ENCODE results near the gene HSPB9.

Gene HSPB9, protein sequence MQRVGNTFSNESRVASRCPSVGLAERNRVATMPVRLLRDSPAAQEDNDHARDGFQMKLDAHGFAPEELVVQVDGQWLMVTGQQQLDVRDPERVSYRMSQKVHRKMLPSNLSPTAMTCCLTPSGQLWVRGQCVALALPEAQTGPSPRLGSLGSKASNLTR

GRCh38 chr17:42122371-42123303, at the start of gene HSPB9:
Gene HSPB9 (plus strand): TSS chr17:42122804. CDS start chr17:42122851, 47 bp downstream.
- no peak for DNase-seq

GRCh38 chr17:42075789-42076188, 46.8 kb upstream of the HSPB9 start:
- no peak for DNase-seq

DNA sequence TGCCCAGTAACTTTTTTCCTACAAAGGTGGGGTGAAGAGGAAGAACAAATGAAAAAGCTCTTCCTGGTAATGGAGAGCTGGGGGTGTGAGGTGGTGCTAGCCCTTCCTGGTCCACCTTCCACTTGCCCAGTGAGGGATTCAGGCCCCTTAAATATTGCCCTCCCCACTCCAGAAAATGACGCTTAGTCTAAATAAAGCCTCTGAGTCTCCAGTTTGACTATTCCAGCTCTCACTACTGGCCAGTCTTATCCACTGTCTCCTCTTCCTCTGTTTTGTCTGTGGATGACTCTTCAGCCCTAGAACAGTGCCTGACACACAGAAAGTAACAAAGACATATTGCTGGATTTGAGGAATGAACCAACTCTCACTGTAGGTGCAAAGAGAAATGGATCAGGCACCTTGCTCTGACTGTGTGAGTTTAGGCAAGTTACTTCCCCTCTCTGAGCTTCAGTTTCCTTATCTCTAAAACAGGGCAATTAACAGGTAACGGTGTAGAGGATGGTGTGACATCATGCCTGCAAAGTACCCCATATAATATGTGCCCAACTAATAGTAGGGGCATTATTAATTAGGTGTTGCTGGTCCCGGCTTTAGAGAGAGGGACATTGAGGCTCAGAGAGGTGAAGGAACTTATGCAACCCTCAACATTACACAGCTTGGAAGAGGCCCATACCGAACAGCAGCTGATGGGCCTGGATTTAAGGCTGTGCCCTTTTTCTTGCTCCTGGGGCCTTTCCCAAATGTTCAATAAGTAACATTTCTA, 45.6 kb upstream of the HSPB9 start:
- DNase-seq, result no peak

DNA sequence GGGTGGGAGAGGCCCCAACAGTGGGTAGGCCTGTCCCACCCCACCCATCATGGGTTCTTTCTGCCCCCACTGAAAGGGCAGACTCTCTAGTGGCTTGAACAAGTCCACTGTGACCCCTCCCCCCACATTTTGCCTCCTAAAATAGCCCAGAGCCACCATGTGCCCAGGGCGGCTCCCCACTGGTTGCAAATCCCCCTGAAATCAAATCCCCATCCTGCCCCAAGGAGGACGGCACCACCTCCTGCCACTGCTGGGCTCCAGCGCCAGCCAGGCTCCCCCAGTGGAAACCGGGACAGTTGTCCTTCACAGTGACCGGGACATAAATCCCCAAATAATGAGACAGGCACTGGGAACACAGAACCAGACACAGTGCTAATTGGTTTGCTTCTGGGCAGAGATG, 44.8 kb upstream of the HSPB9 start:
- no peak for DNase-seq

- DNase-seq, result no peak
Observed at GRCh38 chr17:42078396-42079043, 44.1 kb upstream of the HSPB9 start.

GRCh38 chr17:42079541-42079940, 43.1 kb upstream of the HSPB9 start:
- DNase-seq, result no peak

GRCh38 chr17:42081516-42082129, 41.0 kb upstream of the HSPB9 start:
- DNase-seq, result no peak

GRCh38 chr17:42087042-42087701, 35.4 kb upstream of the HSPB9 start:
- no peak for DNase-seq

GRCh38 chr17:42087736-42088705, 34.6 kb upstream of the HSPB9 start:
- no peak for DNase-seq

- DNase-seq, result no peak
Observed at GRCh38 chr17:42088736-42089135, 33.9 kb upstream of the HSPB9 start.

- no peak for DNase-seq
Observed at GRCh38 chr17:42090964-42091790, 31.4 kb upstream of the HSPB9 start.

- DNase-seq, result no peak
Observed at GRCh38 chr17:42092939-42093338, 29.7 kb upstream of the HSPB9 start.

GRCh38 chr17:42094375-42095069, 28.1 kb upstream of the HSPB9 start:
- DNase-seq, result no peak

DNA sequence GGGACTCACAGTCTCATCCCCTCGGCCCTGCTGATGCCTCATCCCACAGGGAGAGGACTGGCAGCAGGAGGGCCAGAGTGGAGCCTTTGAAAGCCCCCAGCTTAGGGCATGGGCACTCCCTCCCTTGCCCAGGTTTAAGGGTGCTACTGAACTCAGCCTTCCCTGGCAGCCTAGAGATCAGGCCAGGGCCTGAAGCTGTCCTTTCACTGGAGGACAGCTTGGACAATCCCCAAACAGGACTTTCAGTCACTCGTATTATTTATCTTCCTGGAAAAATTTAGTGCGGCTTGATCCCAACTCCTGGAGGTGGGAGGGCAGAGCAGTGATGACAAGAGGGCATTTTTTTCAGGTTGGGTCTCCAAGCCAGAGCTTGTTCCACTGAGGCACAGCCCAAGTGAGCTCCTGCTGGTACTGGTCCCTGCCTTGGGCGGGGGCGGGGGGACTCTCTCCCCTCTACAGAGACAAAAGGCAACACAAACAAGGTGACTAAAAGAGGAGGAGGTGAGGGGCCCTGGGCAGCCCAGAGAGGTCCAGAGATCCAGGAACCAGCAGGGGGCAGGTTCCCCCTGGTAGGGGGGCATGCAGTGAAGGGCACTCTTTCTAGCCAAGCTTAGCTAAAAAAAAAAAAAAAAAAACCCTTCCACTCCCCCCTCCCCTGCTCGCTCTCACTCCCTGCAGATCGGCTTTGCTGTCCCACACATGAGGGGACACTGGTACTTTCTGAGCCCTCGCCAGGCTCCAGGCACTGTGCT, 26.1 kb upstream of the HSPB9 start:
- no peak for DNase-seq

DNA sequence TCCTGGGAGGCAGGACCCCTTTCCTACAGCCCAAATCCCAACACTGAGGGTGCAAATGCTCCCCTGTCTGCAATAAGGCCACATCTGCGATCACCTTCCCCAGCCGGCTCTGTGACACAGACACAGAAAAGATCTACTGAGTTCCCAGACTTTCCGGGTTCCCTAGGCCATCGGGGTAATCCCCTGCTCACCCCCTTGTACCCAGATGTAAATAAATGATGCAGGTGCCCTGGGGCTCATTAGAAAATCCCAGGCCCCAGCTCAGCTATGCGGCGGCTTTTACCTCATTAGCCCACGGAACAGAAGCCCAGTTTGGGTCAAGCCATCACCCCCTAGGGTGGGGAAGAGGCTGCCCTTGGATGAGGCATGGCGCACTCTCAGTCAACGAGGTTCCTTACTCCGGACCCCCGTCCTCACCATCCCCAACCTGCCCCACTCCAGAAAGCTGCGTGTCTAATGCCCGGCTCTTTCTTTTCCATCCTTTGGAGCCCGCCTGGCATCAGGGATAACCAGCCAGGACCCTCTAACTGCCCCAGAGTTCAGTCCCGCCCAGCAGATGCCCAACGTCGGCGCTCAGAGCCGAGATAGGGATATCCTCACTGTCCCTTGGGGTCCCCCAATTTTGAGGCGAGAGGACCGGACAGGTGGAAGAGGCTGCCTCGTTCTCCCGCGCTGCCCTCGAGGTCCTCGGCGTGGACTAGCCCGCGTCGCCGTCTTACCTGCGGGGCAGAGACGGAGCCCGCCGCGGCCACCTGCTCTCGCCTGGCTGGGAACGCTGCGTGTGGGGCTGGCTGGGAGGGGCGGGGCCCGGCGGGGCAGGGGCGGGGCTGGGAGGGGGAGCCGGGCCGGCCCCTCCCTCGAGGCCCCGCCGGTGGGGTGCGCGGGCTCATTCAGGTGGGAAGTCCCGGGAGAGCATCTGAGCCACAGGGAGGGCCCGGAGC, 24.6 kb upstream of the HSPB9 start, which contains the start of gene ZNF385C:
ZNF385C (minus strand) TSS at position 783 of the 941 bp plus-strand sequence. CDS start 35,417 bp downstream, outside the sequence.
- DNase-seq, result peak; percentile 24 to 61

DNA sequence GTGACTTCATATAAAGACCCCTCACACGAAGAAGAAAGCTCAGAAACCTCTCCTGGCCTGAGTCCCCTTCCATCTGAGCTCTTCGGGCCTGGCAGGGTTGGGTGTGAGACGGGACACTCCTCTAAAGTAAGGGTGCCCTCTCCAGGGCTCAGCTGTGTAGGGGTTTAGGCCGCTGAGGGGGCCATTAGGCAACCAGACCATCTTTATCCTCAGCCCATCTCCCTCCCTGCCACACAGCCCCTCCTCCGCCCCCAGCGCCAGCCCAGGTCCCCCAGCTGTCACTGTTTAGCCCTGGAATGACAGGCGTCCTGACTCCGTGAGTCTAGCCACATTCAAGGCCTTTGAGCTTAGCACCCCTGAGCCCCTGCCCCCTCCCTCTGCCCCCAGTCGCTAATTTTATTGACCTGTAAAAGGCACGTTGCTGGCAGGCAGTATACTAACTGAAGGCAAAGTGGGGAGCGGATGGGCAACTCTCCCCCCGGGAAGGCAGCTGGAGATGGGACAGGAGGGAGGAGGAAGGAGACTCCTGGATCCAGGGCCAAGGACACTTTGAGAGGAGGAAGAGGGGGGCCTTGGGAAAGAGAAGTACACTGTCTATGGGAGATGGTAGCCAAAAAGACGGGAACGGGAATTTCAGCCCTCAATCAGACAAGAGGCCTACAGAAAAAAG, 23.7 kb upstream of the HSPB9 start:
- DNase-seq, result no peak

Measured in CD4-positive, alpha-beta T cell treated with Interferon alpha-2 for 1 hour (primary cell).